H1 (cell line): ENCODE data around the gene DEGS2. TPM values are rescaled to one million over a fixed set of nuclear protein-coding genes. Genes with fewer than 3 reads are reported as not detected.
"Not testable (repeated sequence)": the region's sequence is repeated elsewhere in the genome, so short reads cannot be mapped to it uniquely, and the experiment has no call there.

Experiments used
- CTCF ChIA-PET: fragments of 300-600 bp; sonication (Branson Sonifier 250); formaldehyde crosslinking; loops from one replicate; lab custom pipeline; 2021; ENCODE audit not compliant: partially characterized antibody; lab: Charles Lee
- POLR2A ChIA-PET: fragments of 300-600 bp; sonication (Branson Sonifier 250); formaldehyde crosslinking; loops from one replicate; lab custom pipeline; 2021; ENCODE audit warnings: inconsistent platforms; ENCODE audit not compliant: partially characterized antibody; lab: Charles Lee
- DNase-seq, 2 experiments: peaks; one replicate each; pipeline versions ENCODE4 v3.0.0 to v3.0.0-alpha.2; 2010 to 2022; ENCODE audit warnings: low spot score in 2 of 2, low read depth in 1 of 2, mixed read lengths in 1 of 2
- FAIRE-seq: peaks from 2 replicates; lab custom pipeline; 2011; peaks lifted over from hg19 to GRCh38; lab: Jason Lieb, UNC
- H2AFZ ChIP-seq: 2 replicates; pipeline ENCODE4 v1.8.1; 2012; ENCODE audit warnings: low read length, inconsistent platforms
- H2AK5ac ChIP-seq: 2 replicates; pipeline ENCODE4 v1.6.1; 2013; ENCODE audit warnings: low read depth, low read length
- H2BK120ac ChIP-seq: replicated peaks from 2 replicates; pipeline ENCODE3; 2013; ENCODE audit warnings: low read depth, low read length, inconsistent platforms
- H2BK12ac ChIP-seq: 2 replicates; pipeline ENCODE4 v1.6.1; 2013; ENCODE audit warnings: low read depth, low read length
- H2BK15ac ChIP-seq: 2 replicates; pipeline ENCODE4 v1.6.1; 2013; ENCODE audit warnings: low read length
- H2BK20ac ChIP-seq: 2 replicates; pipeline ENCODE4 v1.6.1; 2013; ENCODE audit warnings: low read length
- H2BK5ac ChIP-seq: 2 replicates; pipeline ENCODE4 v1.6.1; 2013; ENCODE audit warnings: low read depth, low read length
- H3K14ac ChIP-seq: 2 replicates; pipeline ENCODE4 v1.6.1; 2013; ENCODE audit warnings: inconsistent platforms; ENCODE audit not compliant: insufficient read length
- H3K18ac ChIP-seq: 2 replicates; pipeline ENCODE4 v1.6.1; 2013; ENCODE audit warnings: low read length; ENCODE audit errors: extremely low read depth
- H3K23ac ChIP-seq: 2 replicates; pipeline ENCODE4 v1.6.1; 2013; ENCODE audit warnings: inconsistent platforms; ENCODE audit not compliant: insufficient read length
- H3K23me2 ChIP-seq: 2 replicates; pipeline ENCODE4 v1.6.1; 2013; ENCODE audit warnings: low read depth, low read length
- H3K27ac ChIP-seq: 2 replicates; pipeline ENCODE4 v1.6.1; 2011; ENCODE audit warnings: low read depth, low read length, inconsistent platforms
- H3K27me3 ChIP-seq, 4 experiments: replicated peaks in 1 of 4; 1 replicate in 1 of 4; 2 replicates in 3 of 4; pipeline versions ENCODE4 v1.6.1 to v1.8.1; 2011 to 2013; ENCODE audit warnings: low read length in 3 of 4, mild to moderate bottlenecking in 3 of 4, inconsistent platforms in 2 of 4, mixed read lengths in 2 of 4, moderate library complexity in 1 of 4; ENCODE audit not compliant: control insufficient read depth in 3 of 4, insufficient read depth in 3 of 4; ENCODE audit errors: extremely low read depth in 1 of 4
- H3K36me3 ChIP-seq, 4 experiments: 2 replicates each; pipeline versions ENCODE4 v1.6.1 to v1.8.1; 2011 to 2013; ENCODE audit warnings: mild to moderate bottlenecking in 4 of 4, low read length in 3 of 4, moderate library complexity in 2 of 4, control low read depth in 1 of 4, inconsistent platforms in 1 of 4; ENCODE audit not compliant: insufficient read depth in 4 of 4, control insufficient read depth in 2 of 4
- H3K4ac ChIP-seq: replicated peaks from 2 replicates; pipeline ENCODE3; 2013; ENCODE audit warnings: low read length, low read depth, mixed read lengths, inconsistent platforms; ENCODE audit not compliant: insufficient read length
- H3K4me1 ChIP-seq, 4 experiments: replicated peaks in 1 of 4; 1 replicate in 1 of 4; 2 replicates in 3 of 4; pipeline versions ENCODE4 v1.6.1 to v1.8.1; 2011 to 2013; ENCODE audit warnings: low read length in 3 of 4, inconsistent platforms in 2 of 4, mixed read lengths in 1 of 4; ENCODE audit not compliant: insufficient read depth in 4 of 4, control insufficient read depth in 3 of 4
- H3K4me2 ChIP-seq, 2 experiments: 2 replicates each; pipeline versions ENCODE4 v1.6.1 to v1.8.1; 2011 to 2013; ENCODE audit warnings: low read depth in 2 of 2, low read length in 2 of 2, control low read depth in 1 of 2, inconsistent platforms in 1 of 2, mild to moderate bottlenecking in 1 of 2; ENCODE audit not compliant: insufficient read depth in 1 of 2
- H3K4me3 ChIP-seq, 4 experiments: fragments of 200-600, 300-600 bp in 1 of 4; sonication (generic), shearing (Covaris generic), sonication (Bioruptor Twin) in 1 of 4; 2 replicates each; pipeline versions ENCODE4 v1.5.1 to v1.8.1; 2011 to 2016; ENCODE audit warnings: low read length in 4 of 4, low read depth in 3 of 4, control low read depth in 2 of 4, inconsistent platforms in 2 of 4, mild to moderate bottlenecking in 2 of 4, mixed read lengths in 1 of 4, moderate library complexity in 1 of 4; ENCODE audit not compliant: insufficient read depth in 2 of 4; ENCODE audit errors: extremely low read depth in 1 of 4
- H3K56ac ChIP-seq: replicated peaks from 2 replicates; pipeline ENCODE3; 2013; ENCODE audit warnings: low read depth, mild to moderate bottlenecking, mixed read lengths, low read length, inconsistent platforms; ENCODE audit not compliant: insufficient read length
- H3K79me1 ChIP-seq: 2 replicates; pipeline ENCODE4 v1.6.1; 2013; ENCODE audit warnings: low read depth, low read length, control low read depth
- H3K79me2 ChIP-seq, 2 experiments: 2 replicates each; pipeline versions ENCODE4 v1.6.1 to v1.8.1; 2012 to 2013; ENCODE audit warnings: low read length in 2 of 2, mild to moderate bottlenecking in 2 of 2, inconsistent platforms in 1 of 2; ENCODE audit not compliant: insufficient read depth in 2 of 2, control insufficient read depth in 1 of 2
- H3K9ac ChIP-seq, 4 experiments: replicated peaks in 1 of 4; 1 replicate in 1 of 4; 2 replicates in 3 of 4; pipeline versions ENCODE4 v1.6.1 to v1.8.1; 2011 to 2013; ENCODE audit warnings: low read depth in 3 of 4, low read length in 3 of 4, control low read depth in 2 of 4, mild to moderate bottlenecking in 2 of 4, moderate library complexity in 2 of 4, inconsistent platforms in 1 of 4; ENCODE audit errors: extremely low read depth in 1 of 4
- H3K9me3 ChIP-seq, 2 experiments: 2 replicates each; pipeline versions ENCODE4 v1.6.1 to v1.8.1; 2012 to 2013; ENCODE audit warnings: mild to moderate bottlenecking in 2 of 2, moderate library complexity in 2 of 2, control low read depth in 1 of 2, inconsistent platforms in 1 of 2, low read depth in 1 of 2, low read length in 1 of 2, mixed read lengths in 1 of 2; ENCODE audit not compliant: insufficient read depth in 2 of 2
- H4K20me1 ChIP-seq, 2 experiments: replicated peaks in 1 of 2; 2 replicates each; pipeline versions ENCODE3 to v1.8.1; 2011 to 2013; ENCODE audit warnings: inconsistent platforms in 2 of 2, low read length in 2 of 2, mild to moderate bottlenecking in 1 of 2; ENCODE audit not compliant: insufficient read depth in 2 of 2, control insufficient read depth in 1 of 2
- H4K5ac ChIP-seq: 2 replicates; pipeline ENCODE4 v1.6.1; 2013; ENCODE audit warnings: low read length, low read depth, mixed read lengths, inconsistent platforms; ENCODE audit not compliant: insufficient read length
- H4K8ac ChIP-seq: 2 replicates; pipeline ENCODE4 v1.8.0; 2013; ENCODE audit warnings: mild to moderate bottlenecking, moderate library complexity, low read length, inconsistent platforms; ENCODE audit not compliant: insufficient read depth; ENCODE audit errors: extremely low read depth
- H4K91ac ChIP-seq: replicated peaks from 2 replicates; pipeline ENCODE3; 2013; ENCODE audit warnings: low read length, mixed read lengths, inconsistent platforms; ENCODE audit not compliant: insufficient read length
- WGBS, 2 experiments: shearing (Covaris generic) in 1 of 2; methylation state at CpG; one replicate each; pipeline versions ENCODE4 v1.1.6 to v1.1.7; 2013 to 2015; ENCODE audit warnings: low lambda C conversion rate in 2 of 2, mixed read lengths in 2 of 2, inconsistent platforms in 1 of 2, low coverage in 1 of 2, missing lambda C conversion rate in 1 of 2; ENCODE audit not compliant: insufficient replicate concordance in 2 of 2, insufficient coverage in 1 of 2, insufficient read length in 1 of 2; ENCODE audit errors: extremely low coverage in 1 of 2, missing lambda C conversion rate in 1 of 2; 5-methylcytosine and 5-hydroxymethylcytosine counted together
- polyA plus RNA-seq, 7 experiments: library from polyadenylated mRNA; depleted of rRNA in 3 of 7; stranded (reverse) in 5 of 7; unstranded in 2 of 7; fragments of >200 nt in 5 of 7; fragments of 200-250 nt in 2 of 7; gene quantifications; 1 replicate in 5 of 7; 2 replicates in 1 of 7; 4 replicates in 1 of 7; pipeline versions ENCODE4 v1.2.1 to v1.2.3, GENCODE V29; 2011 to 2013; ENCODE audit warnings: missing spikeins in 2 of 7, mixed read lengths in 2 of 7
- total RNA-seq: library from RNA; stranded (reverse); fragmentation: NEBNext Ultra II Directional; extraction: Animal tissue kit (Norgen Biotek cat#: 25700); gene quantifications from 2 replicates; pipeline ENCODE4 v1.2.1, GENCODE V29; 2021

The DEGS2 gene
- total and polyA plus RNA-seq, 2 of the 8 experiments (the other 6 are each of a cell fraction or from before 2014, with no cell fraction given) = 0.61 to 0.82 TPM

DNA sequence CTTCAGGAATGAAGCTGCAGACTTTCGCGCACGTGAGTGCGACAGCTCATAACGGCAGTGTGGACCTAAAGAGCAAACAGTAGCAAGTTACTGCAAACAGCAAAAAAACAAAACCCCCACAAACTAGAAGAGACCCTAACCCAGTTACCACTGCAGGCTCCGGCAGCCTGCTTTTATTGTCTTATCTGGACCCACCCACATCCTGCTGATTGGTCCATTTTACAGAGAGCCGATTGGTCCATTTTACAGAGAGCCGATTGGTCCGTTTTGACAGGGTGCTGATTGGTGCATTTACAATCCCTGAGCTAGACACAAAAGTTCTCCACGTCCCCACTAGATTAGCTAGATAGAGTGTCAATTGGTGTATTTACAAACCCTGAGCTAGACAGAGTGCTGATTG lies 48.1 kb upstream of the DEGS2 start:
- H3K56ac ChIP-seq, H2BK5ac ChIP-seq, H3K4me2 ChIP-seq, FAIRE-seq, H3K14ac ChIP-seq, H4K91ac ChIP-seq, H3K27ac ChIP-seq, H2AK5ac ChIP-seq, H3K4ac ChIP-seq, H2BK20ac ChIP-seq, H3K23ac ChIP-seq, H3K79me1 ChIP-seq, H3K4me3 ChIP-seq, H2BK12ac ChIP-seq, H3K4me1 ChIP-seq, H4K8ac ChIP-seq, H4K5ac ChIP-seq, H3K9me3 ChIP-seq, H2BK120ac ChIP-seq, DNase-seq, H3K23me2 ChIP-seq, H4K20me1 ChIP-seq, H3K36me3 ChIP-seq, H3K9ac ChIP-seq, H3K27me3 ChIP-seq, H2AFZ ChIP-seq, H3K18ac ChIP-seq, H3K79me2 ChIP-seq: not testable (repeated sequence)
- CTCF ChIA-PET = interaction anchor here (3.3 kb wide), 1 partner anchor 14 kb away, joined by 17 read pairs; no protein-coding TSS in a partner anchor
- H2BK15ac ChIP-seq = peak overlapping the region; percentile 88; the same call in 1 of the 2 replicates
- POLR2A ChIA-PET = interaction anchor here (1.5 to 1.7 kb wide), 2 partner anchors 8 to 12 kb away, joined by 4 to 5 read pairs; no protein-coding TSS in a partner anchor
- WGBS, 2 experiments = 98% methylated on average over 10 of the region's 10 CpGs; no CpG with 5 or more reads in 1 of the 2 experiments

GRCh38 chr14:100204835-100205167 lies 45.4 kb upstream of the DEGS2 start:
- not testable (repeated sequence) for H2AFZ ChIP-seq, H3K9me3 ChIP-seq, H4K20me1 ChIP-seq, H3K14ac ChIP-seq, H3K36me3 ChIP-seq, H2AK5ac ChIP-seq, H3K4me2 ChIP-seq, H2BK20ac ChIP-seq, H3K4ac ChIP-seq, H2BK120ac ChIP-seq, H3K4me3 ChIP-seq, H2BK5ac ChIP-seq, H3K27me3 ChIP-seq, H3K79me1 ChIP-seq, H3K27ac ChIP-seq, DNase-seq, H2BK12ac ChIP-seq, H3K56ac ChIP-seq, FAIRE-seq, H4K91ac ChIP-seq, H3K23me2 ChIP-seq, H3K23ac ChIP-seq, H3K18ac ChIP-seq, H2BK15ac ChIP-seq, H3K79me2 ChIP-seq, H4K8ac ChIP-seq, H3K4me1 ChIP-seq, H4K5ac ChIP-seq, H3K9ac ChIP-seq
- WGBS, 2 experiments = 88% methylated on average over 7 of the region's 7 CpGs; no CpG with 5 or more reads in 1 of the 2 experiments
- ChIA-PET POLR2A (interaction anchor here (0.8 to 1.3 kb wide), 3 partner anchors 10 to 64 kb away, joined by 3 to 5 read pairs (median 4); no protein-coding TSS in a partner anchor), CTCF (interaction anchor here (0.7 to 4.1 kb wide), 4 partner anchors 10 to 97 kb away, joined by 3 to 24 read pairs (median 4); no protein-coding TSS in a partner anchor)
